Measurements from ENCODE around the gene SORL1-AS1.

SORL1-AS1 gene

DNA sequence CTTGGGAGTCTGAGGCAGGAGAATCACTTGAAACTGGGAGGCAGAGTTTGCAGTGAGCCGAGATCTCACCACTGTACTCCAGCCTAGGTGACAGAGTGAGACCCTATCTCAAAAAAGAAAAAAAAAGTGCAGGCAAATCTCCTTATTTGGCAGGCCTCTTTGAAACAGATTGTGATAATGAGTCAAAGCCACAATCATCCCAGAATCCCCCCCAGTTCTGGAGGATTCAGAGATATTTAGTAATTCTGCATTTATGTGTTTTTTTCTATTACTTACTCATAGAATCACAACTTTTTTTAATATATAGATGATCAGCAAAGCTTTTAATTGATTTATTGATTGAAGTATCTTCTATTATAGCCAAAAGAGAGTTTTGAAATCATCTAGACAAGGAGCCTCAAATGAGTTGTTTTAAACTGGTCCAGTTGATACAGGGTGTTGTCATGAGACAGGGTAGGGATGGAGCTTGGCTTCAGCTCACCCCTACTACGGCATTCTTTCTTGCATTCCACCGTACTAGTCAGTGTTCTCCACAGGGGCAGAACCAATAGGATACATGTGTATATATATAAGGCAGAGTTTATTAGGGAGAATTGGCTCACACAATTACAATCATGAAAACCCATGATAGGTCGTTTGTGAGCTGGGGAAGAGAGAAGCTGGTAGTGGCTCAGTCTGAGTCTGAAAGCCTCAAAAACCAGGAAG, 39.9 kb downstream of the SORL1-AS1 start:
- Histone ChIP-seq H4K5ac (ENCODE audit: low read depth, low read length) (no peak overlapping the region), H2AK5ac (ENCODE audit: low read depth, low read length) (no peak overlapping the region), H3K9ac (ENCODE audit: low read depth, low read length) (no peak overlapping the region), H3K18ac (ENCODE audit: low read depth, low read length) (no peak overlapping the region), H3K4me1 (ENCODE audit: control insufficient read depth, insufficient read depth, low read length) (no peaks in the 10 kb centered on the region; the same call in 1 of the 2 replicates), H2BK5ac (ENCODE audit: low read depth, low read length, poor library complexity, severe bottlenecking) (no peak overlapping the region), H3K4ac (ENCODE audit: low read depth, low read length) (no peak overlapping the region), H3K9me1 (ENCODE audit: insufficient read depth, low read length) (no peaks in the 10 kb centered on the region), H3K27ac (ENCODE audit: insufficient read depth, low read length) (no peak overlapping the region), H2AFZ (replicated peaks; ENCODE audit: low read length, poor library complexity) (no peak overlapping the region), H3K36me3 (ENCODE audit: control insufficient read depth, insufficient read depth, low read length) (no peaks in the 10 kb centered on the region), H3K27me3 (ENCODE audit: control insufficient read depth, insufficient read depth, low read length) (peaks cover 4% of the 10 kb centered on the region), H2BK20ac (ENCODE audit: low read depth, low read length) (no peak overlapping the region), H2BK120ac (ENCODE audit: low read depth, low read length) (no peak overlapping the region), H3K56ac (ENCODE audit: extremely low read depth, insufficient read depth, low read length) (no peak overlapping the region), H4K8ac (ENCODE audit: low read depth in 2 of 2, low read length in 2 of 2) (no peak overlapping the region), H3K14ac (replicated peaks; ENCODE audit: low read depth, low read length) (no peak overlapping the region), H4K20me1 (ENCODE audit: insufficient read depth, low read length) (no peaks in the 10 kb centered on the region), H3K79me1 (ENCODE audit: low read depth in 1 of 2, low read length in 2 of 2) (no peaks in the 10 kb centered on the region), H2AK9ac (replicated peaks; ENCODE audit: low read depth, low read length, poor library complexity) (no peak overlapping the region), H3K4me2 (ENCODE audit: low read depth, low read length) (no peak overlapping the region), H3K4me3 (ENCODE audit: insufficient read depth, low read depth, low read length) (no peak overlapping the region), H3K9me3 (ENCODE audit: control insufficient read depth, insufficient read depth, low read length) (no peaks in the 10 kb centered on the region), H2BK15ac (ENCODE audit: low read depth, low read length) (no peak overlapping the region), H4K91ac (ENCODE audit: insufficient read depth, low read depth, low read length) (no peak overlapping the region), H3K23ac (ENCODE audit: low read depth, low read length) (no peak overlapping the region)
- no peak for TF ChIP-seq CEBPB (IDR thresholded peaks at IDR 0.05; ENCODE audit: low read depth, low read length)
- TF ChIP-seq CTCF (conservative IDR thresholded peaks at IDR 0.05; ENCODE audit: low read depth, low read length) = no peak
- TF ChIP-seq POLR2A (IDR thresholded peaks at IDR 0.05; ENCODE audit: low read depth, low read length) = no peak
- no peak for TF ChIP-seq ELK1 (IDR thresholded peaks at IDR 0.05; ENCODE audit: borderline replicate concordance, low read depth, low read length)
- TF ChIP-seq SMC3 (IDR thresholded peaks at IDR 0.05; ENCODE audit: low read depth, low read length) = no peak
- no peak for TF ChIP-seq CHD1 (IDR thresholded peaks at IDR 0.05; ENCODE audit: low read depth, low read length)
- TF ChIP-seq RFX5 (IDR thresholded peaks at IDR 0.05; ENCODE audit: low read depth, low read length) = no peak
- TF ChIP-seq FOS (IDR thresholded peaks at IDR 0.05; ENCODE audit: low read depth, low read length) = no peak
- no peak for TF ChIP-seq MAFK (IDR thresholded peaks at IDR 0.05; ENCODE audit: low read depth, low read length)
- TF ChIP-seq MXI1 (IDR thresholded peaks at IDR 0.05; ENCODE audit: borderline replicate concordance, low read depth, low read length) = no peak
- TF ChIP-seq RAD21 (IDR thresholded peaks at IDR 0.05; ENCODE audit: low read length) = no peak
- TF ChIP-seq MAZ (IDR thresholded peaks at IDR 0.05; ENCODE audit: borderline replicate concordance, low read depth, low read length) = no peak
- intact Hi-C loops (cut with micrococcal nuclease) = no loop called here
- ChIA-PET CTCF (interaction anchor here (0.6 kb wide), 1 partner anchor 749 kb away, joined by 3 read pairs; no protein-coding TSS in a partner anchor), POLR2A (ENCODE audit: unreplicated experiment) (no interaction called here)
- no TSS peak for BruUV-seq (replicated peaks)
- no peak; the same call in 1 of the 2 replicates for ATAC-seq (ENCODE audit: low read depth)
- in situ Hi-C loops (cut with MboI; ENCODE audit: low sequenced_read_pairs) = no loop called here
- dilution Hi-C loops (cut with HindIII; ENCODE audit: low sequenced_read_pairs, unreplicated experiment) = no loop called here
- DNase-seq = no peak
- no CpG with 5 or more reads among the region's 4 CpGs for WGBS, 2 experiments (ENCODE audit: extremely low coverage in 2 of 2, insufficient read length in 1 of 2)

Measured in IMR-90 (cell line).